ENCODE results near the gene NUDT4. TPM values are rescaled to one million over a fixed set of nuclear protein-coding genes. Genes with fewer than 3 reads are reported as not detected.

Gene NUDT4
- polyA plus RNA-seq, 1 donor (not counting 4 experiments of a cell fraction or from before 2014, with no cell fraction given): 33.2 TPM

DNA sequence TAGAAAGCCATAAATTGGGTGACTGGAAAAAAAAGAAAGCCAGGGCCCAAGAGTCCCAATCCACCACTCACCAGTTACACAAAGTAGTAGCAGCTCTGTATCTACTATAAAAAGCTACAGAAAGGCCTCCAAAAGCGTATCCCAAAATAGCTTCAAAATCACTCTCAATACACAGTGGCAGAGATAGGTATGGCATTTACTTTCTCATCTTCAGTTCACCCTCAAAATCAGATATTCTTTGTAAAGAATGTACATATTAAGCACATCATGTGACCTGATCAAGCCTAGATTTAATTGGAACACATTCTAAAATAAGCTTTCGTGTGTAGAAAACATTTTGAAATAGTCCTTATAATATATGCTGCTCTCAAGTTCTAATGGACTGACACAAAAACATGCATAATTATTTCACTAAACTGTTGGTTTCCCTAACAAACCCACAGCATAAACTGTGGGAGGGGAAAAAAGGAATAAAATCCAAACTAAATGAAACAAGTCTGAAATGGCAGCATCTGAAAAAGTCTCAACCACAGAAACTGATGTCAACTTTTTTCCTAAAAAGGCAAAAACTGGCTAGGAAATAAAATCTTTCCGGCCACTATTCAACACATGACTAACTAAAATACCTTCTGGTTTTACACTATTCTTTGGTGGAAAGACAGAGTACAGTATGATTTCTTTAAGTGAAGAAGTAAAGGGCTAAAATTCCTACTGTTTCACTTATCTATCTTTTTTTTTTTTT is 38.2 kb downstream of the NUDT4 start:
- Histone ChIP-seq H3K27ac (ENCODE audit: control insufficient read depth, insufficient read depth, low read length) (no peak overlapping the region), H2AFZ (ENCODE audit: control insufficient read depth, low read length) (no peak overlapping the region), H4K20me1 (ENCODE audit: control insufficient read depth, extremely low read depth, insufficient read depth, low read length) (peaks cover 8% of the 10 kb centered on the region), H3K36me3 (ENCODE audit: control insufficient read depth in 2 of 2, extremely low read depth in 1 of 2, insufficient read depth in 2 of 2, low read length in 2 of 2) (no peaks in the 10 kb centered on the region), H3K4me3 (ENCODE audit: control insufficient read depth in 2 of 3, extremely low read depth in 1 of 3, insufficient read depth in 2 of 3, low read depth in 1 of 3, low read length in 3 of 3) (no peak overlapping the region), H3K79me2 (ENCODE audit: control insufficient read depth, insufficient read depth, low read length) (peaks cover 95% of the 10 kb centered on the region), H3K9me3 (ENCODE audit: control insufficient read depth, low read depth, low read length) (no peaks in the 10 kb centered on the region), H3K27me3 (ENCODE audit: control insufficient read depth, extremely low read depth, insufficient read depth, low read length) (no peaks in the 10 kb centered on the region), H3K4me2 (ENCODE audit: control insufficient read depth, extremely low read depth, insufficient read depth, low read depth, low read length) (no peak overlapping the region), H3K9ac (ENCODE audit: control insufficient read depth, extremely low read depth, insufficient read depth, low read length) (no peak overlapping the region), H3K4me1 (ENCODE audit: control insufficient read depth, extremely low read depth, insufficient read depth, low read length) (peaks cover 13% of the 10 kb centered on the region), H3K9me1 (ENCODE audit: control insufficient read depth, extremely low read depth, insufficient read depth, low read length) (no peaks in the 10 kb centered on the region)
- FAIRE-seq (no peak), DNase-seq (ENCODE audit: low read depth, low spot score) (no peak)
- dilution Hi-C loops (cut with MboI; ENCODE audit: extremely low pct_ligation_motif_present, low sequenced_read_pairs): no loop called here
- TF ChIP-seq, protein P1, sequence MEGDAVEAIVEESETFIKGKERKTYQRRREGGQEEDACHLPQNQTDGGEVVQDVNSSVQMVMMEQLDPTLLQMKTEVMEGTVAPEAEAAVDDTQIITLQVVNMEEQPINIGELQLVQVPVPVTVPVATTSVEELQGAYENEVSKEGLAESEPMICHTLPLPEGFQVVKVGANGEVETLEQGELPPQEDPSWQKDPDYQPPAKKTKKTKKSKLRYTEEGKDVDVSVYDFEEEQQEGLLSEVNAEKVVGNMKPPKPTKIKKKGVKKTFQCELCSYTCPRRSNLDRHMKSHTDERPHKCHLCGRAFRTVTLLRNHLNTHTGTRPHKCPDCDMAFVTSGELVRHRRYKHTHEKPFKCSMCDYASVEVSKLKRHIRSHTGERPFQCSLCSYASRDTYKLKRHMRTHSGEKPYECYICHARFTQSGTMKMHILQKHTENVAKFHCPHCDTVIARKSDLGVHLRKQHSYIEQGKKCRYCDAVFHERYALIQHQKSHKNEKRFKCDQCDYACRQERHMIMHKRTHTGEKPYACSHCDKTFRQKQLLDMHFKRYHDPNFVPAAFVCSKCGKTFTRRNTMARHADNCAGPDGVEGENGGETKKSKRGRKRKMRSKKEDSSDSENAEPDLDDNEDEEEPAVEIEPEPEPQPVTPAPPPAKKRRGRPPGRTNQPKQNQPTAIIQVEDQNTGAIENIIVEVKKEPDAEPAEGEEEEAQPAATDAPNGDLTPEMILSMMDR (optimal IDR thresholded peaks at IDR 0.05 in 1 of 3, IDR thresholded peaks at IDR 0.05 in 1 of 3, conservative IDR thresholded peaks at IDR 0.05 in 1 of 3; ENCODE audit: extremely low read depth in 1 of 3, insufficient read depth in 2 of 3, low read length in 3 of 3): no peak
- no peak for TF ChIP-seq EZH2 (IDR thresholded peaks at IDR 0.05; ENCODE audit: low read length)

GRCh38 chr12:93417967-93418480 is 40.3 kb downstream of the NUDT4 start:
- DNase-seq (ENCODE audit: low read depth, low spot score): no peak
- no peak overlapping the region for H3K4me2 ChIP-seq (ENCODE audit: control insufficient read depth, extremely low read depth, insufficient read depth, low read depth, low read length)
- H3K36me3 ChIP-seq (ENCODE audit: control insufficient read depth in 2 of 2, extremely low read depth in 1 of 2, insufficient read depth in 2 of 2, low read length in 2 of 2): peaks cover 0 to 2% of the 10 kb centered on the region in 2 experiments

More at GRCh38 chr12:93417967-93418480, 40.3 kb downstream of the NUDT4 start:
- H3K4me3 ChIP-seq (ENCODE audit: control insufficient read depth in 2 of 3, extremely low read depth in 1 of 3, insufficient read depth in 2 of 3, low read depth in 1 of 3, low read length in 3 of 3): no peak overlapping the region
- no peaks in the 10 kb centered on the region for H3K9me1 ChIP-seq (ENCODE audit: control insufficient read depth, extremely low read depth, insufficient read depth, low read length)
- H3K9ac ChIP-seq (ENCODE audit: control insufficient read depth, extremely low read depth, insufficient read depth, low read length): no peak overlapping the region
- no peaks in the 10 kb centered on the region for H3K27me3 ChIP-seq (ENCODE audit: control insufficient read depth, extremely low read depth, insufficient read depth, low read length)
- H3K79me2 ChIP-seq (ENCODE audit: control insufficient read depth, insufficient read depth, low read length): peaks cover 99% of the 10 kb centered on the region
- peaks cover 10% of the 10 kb centered on the region for H4K20me1 ChIP-seq (ENCODE audit: control insufficient read depth, extremely low read depth, insufficient read depth, low read length)
- TF ChIP-seq, protein P1 (optimal IDR thresholded peaks at IDR 0.05 in 1 of 3, IDR thresholded peaks at IDR 0.05 in 1 of 3, conservative IDR thresholded peaks at IDR 0.05 in 1 of 3; ENCODE audit: extremely low read depth in 1 of 3, insufficient read depth in 2 of 3, low read length in 3 of 3): no peak
- TF ChIP-seq EZH2 (IDR thresholded peaks at IDR 0.05; ENCODE audit: low read length): no peak
- dilution Hi-C loops (cut with MboI; ENCODE audit: extremely low pct_ligation_motif_present, low sequenced_read_pairs): no loop called here
- no peaks in the 10 kb centered on the region for H3K9me3 ChIP-seq (ENCODE audit: control insufficient read depth, low read depth, low read length)
- no peak for FAIRE-seq
- peaks cover 7% of the 10 kb centered on the region for H3K4me1 ChIP-seq (ENCODE audit: control insufficient read depth, extremely low read depth, insufficient read depth, low read length)
- no peak overlapping the region for H2AFZ ChIP-seq (ENCODE audit: control insufficient read depth, low read length)
- H3K27ac ChIP-seq (ENCODE audit: control insufficient read depth, insufficient read depth, low read length): no peak overlapping the region

All from keratinocyte (primary cell).